NCI-H2196 treated with DMSO at 0.1 percent for 48 hours (cell line): Measurements from ENCODE around the gene ZNF480.
"Not testable (repeated sequence)": the region's sequence is repeated elsewhere in the genome, so short reads cannot be mapped to it uniquely, and the experiment has no call there.

Source experiments
- DNase-seq: peaks from one replicate; lab custom pipeline; 2025; ENCODE audit not compliant: unreplicated experiment; lab: John Stamatoyannopoulos, UW

Gene ZNF480

DNA sequence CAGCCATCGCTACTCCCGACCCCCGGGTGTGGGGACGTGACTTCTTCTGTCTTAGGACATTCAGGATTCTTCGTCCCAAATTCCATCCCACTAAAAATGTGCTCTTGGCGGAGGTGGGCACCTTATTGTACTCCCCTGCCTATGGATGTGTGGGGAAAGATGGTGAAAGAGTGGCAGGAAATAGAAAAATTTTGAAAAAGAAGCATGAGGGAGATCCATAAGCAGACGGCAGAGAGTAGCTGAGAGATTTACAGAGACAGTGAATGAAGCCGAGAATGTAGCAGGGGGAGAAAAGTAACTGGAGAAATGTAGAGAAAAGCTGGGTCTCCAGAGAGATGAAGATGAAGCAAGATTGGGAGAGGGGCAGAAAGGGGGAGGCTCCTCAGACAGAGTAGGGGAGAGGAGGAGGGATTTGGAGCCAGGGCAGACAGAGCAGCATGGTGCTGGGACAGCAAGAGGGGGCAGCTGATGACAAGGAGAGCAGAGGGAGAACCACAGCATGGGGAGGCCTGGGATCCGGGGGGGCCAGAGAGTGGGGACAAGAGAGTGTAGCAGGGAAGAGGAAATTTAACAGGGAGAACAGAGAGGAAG, 39.9 kb downstream of the ZNF480 start:
- DNase-seq = no peak

DNA sequence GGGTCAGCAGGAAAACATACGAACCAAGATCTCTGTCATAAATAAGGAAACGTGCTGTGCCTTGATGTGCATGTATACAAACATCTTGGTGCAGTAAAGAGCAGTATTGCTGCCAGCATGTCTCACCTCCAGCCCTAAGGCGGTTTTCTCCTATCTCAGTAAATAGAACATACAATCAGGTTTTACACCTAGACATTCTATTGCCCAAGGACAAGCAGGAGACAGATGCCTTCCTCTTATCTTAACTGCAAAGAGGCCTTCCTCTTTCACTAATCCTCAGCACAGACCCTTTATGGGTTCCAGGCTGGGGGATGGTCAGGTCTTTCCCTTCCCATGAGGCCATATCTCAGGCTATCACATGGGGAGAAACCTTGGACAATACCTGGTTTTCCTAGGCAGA, 42.1 kb downstream of the ZNF480 start:
- not testable (repeated sequence) for DNase-seq

GRCh38 chr19:52343548-52343947, 46.6 kb downstream of the ZNF480 start:
- peak; percentile 13 for DNase-seq

DNA sequence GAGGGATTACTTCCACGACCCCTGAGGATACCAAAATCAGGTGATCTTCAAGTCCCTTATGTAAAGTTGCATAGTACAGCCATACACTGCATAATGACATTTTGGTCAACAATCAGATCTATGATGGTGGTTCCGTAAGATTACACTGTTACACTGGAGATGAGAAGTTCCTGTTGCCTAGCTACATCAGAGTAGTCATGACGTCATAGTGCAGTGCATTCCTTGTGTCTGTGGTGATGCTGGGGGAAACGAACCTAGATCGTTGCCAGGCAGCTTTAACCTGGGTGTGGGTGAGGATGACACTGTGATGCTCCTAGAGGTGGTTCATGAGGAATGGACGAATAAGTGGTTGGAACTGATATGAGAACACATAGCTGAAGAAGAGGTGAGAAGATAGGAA, 48.2 kb downstream of the ZNF480 start:
- DNase-seq = no peak

DNA sequence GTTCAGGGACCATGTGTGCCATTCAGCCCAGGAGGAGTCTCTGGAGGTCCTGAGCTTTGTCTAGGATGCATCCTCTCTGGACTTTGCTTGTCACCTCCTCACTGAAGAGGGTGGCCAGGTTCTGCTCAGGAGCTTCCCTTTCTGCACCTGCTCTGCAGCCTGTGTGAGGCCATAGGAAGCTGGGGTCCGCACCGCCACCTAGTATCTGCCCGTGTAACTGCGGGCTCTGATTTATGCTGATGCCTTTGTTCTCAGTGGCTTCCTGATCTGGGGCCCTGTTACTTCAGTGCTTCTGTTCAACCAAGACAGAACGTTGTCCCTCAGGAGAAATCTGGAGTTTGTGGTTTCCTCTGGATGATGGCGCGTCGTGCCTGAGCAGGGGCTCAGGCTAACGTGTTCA, 54.5 kb downstream of the ZNF480 start:
- DNase-seq = no peak

GRCh38 chr19:52366414-52366824, 69.5 kb downstream of the ZNF480 start:
- no peak for DNase-seq

DNA sequence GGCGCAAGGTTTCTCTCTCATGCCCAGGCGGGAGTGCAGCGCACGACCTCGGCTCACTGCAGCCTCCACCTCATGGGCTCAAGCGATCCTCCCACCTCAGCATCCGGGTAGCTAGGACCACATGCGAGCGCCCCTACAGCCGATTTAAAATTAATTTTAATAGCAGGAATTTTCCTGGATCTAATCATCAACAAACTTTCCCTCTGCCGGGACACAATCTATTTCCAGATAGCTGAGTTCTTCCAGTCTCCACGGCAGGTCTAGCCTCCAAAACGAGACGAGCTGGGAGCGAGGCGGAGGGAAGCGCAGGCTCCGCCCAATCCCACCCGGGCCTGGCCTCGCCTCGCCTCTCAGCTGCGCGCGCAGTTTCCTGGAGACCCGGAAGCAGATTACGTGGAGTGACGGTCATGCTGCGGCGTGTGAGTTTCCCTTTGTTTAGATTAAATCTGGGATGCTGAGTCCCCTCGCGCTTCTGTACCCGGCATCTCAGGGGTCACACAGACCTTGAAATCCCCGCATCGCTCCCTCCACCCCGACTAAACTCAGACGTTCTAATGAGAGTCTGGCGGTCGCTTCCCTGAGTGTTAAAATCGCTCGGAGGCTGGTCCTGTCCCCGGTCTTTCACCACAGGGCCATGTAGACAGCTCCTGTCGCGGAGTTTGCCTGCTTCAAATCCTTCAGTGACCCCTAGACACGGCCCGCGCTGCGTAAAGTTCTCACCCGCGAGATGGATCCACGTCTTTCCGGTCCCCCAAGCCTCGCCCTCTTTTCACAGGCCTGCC, 72.8 kb downstream of the ZNF480 start, which contains the start of gene ZNF880:
Gene ZNF880, plus strand, starts transcription at position 365 of the 782 bp plus-strand sequence. Its CDS starts 43 bp downstream, at position 408.
- DNase-seq = peak; percentile 13

GRCh38 chr19:52370341-52370710, 73.4 kb downstream of the ZNF480 start:
- no peak for DNase-seq
